HT1080 (cell line): Measurements from ENCODE around the gene SYNM. TPM values are rescaled to one million over a fixed set of nuclear protein-coding genes. Genes with fewer than 3 reads are reported as not detected.

Source experiments
- DNase-seq: peaks from one replicate; pipeline ENCODE4 v3.0.0-alpha.2; 2015; ENCODE audit warnings: low read depth
- total RNA-seq: library from RNA; depleted of rRNA; stranded (reverse); fragments of >200 nt; shearing (Covaris generic); gene quantifications from 2 replicates; pipeline ENCODE4 v1.2.3, GENCODE V29; 2014

SYNM gene
- total RNA-seq, 1 experiment from 2014 or later, result 0.82 TPM

DNA sequence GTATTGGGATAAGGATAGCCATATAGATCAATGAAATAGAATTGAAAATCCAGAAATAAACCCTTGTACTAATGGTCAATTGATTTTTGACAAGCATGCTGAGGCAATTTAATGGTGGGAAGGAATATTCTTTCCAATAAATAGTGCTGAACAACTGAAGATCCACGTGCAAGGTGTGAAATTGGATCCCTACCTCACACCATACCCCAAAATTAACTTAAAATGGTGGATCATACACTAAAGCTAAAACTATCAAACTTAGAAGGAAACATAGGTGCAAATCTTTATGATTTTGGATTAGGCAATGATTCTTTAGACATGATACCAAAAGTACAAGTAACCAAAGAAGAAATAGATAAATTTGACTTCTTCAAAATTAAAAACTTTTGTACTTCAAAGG, 22.1 kb upstream of the SYNM start:
- DNase-seq, result no peak

- DNase-seq, result no peak
Measured at GRCh38 chr15:99084965-99085364, 19.9 kb upstream of the SYNM start.

GRCh38 chr15:99085413-99086326, 19.2 kb upstream of the SYNM start:
- no peak for DNase-seq

DNA sequence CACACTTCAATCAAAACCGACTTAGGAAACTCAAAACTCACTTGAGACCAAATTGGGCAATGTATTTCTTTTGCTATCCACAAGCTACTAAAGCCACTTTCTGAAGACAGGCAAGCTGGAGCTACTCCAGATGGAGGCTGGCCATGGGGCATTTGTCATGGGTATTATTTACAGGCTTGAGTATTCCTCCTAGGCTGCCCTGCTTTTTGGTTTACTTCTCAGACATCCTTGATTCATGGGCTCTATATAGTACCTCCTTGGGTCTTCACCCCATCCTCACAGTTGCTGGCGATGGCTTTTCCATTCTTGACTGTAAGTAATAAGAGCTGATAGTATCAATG, 18.6 kb upstream of the SYNM start:
- DNase-seq, result no peak

DNA sequence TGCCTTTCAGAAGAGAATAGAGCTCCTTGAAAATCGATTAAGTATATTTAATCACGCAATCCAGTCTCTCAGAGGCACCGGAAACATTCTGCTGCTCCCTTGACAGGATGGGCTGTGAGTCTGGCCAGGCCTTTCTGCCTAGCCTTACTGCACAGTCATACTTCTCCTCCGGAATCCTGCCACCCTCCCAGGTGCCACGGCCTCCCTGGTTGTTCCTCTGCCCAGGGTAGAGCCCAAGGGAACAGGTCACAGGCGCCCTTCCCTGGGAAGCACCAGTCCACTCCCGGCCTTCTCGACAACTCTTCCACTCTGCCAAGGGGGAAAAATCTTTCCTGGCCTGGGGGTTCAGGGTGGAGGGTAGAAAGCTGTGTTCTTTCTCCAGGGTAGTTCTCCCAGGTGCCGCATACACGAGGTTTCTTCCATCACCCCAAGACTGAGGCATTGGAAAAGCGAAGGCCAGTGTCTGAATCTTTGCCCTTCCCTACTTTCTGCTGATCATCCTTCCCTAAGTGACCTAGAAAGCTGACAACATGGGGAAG, 17.4 kb upstream of the SYNM start:
- DNase-seq, result no peak

- DNase-seq, result no peak
Measured at GRCh38 chr15:99090011-99090699, 14.7 kb upstream of the SYNM start.

- no peak for DNase-seq
Measured at GRCh38 chr15:99090938-99091337, 13.9 kb upstream of the SYNM start.

DNA sequence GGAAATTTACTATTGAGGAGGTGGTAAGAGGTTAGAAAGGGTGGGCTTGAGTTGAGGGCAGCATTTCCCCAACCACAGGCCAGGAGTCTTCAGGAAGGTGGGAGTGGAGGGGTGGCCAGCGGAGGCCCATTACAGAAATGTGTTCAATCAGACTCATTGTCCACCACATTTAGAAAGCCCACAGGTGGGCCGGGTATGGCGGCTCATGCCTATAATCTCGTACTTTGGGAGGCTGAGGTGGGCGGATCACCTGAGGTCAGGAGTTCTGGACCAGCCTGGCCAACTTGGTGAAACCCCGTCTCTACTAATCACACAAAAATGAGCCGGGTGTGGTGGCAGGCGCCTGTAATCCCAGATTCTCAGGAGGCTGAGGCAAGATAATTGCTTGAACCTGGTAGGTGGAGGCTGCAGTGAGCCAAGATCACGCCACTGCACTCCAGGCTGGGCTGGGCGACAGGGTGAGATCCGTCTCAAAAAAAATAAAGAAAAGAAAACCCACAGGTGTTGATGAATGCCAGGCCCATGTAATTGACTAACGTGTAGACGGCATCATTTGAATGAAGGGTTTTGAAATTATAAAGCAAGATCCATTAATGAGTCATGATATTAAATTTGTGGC, 12.2 kb upstream of the SYNM start:
- no peak for DNase-seq

- no peak for DNase-seq
Measured at GRCh38 chr15:99095626-99096025, 9.3 kb upstream of the SYNM start.

GRCh38 chr15:99096173-99096893, 8.5 kb upstream of the SYNM start:
- DNase-seq, result no peak

GRCh38 chr15:99096894-99097426, 7.9 kb upstream of the SYNM start:
- no peak for DNase-seq

DNA sequence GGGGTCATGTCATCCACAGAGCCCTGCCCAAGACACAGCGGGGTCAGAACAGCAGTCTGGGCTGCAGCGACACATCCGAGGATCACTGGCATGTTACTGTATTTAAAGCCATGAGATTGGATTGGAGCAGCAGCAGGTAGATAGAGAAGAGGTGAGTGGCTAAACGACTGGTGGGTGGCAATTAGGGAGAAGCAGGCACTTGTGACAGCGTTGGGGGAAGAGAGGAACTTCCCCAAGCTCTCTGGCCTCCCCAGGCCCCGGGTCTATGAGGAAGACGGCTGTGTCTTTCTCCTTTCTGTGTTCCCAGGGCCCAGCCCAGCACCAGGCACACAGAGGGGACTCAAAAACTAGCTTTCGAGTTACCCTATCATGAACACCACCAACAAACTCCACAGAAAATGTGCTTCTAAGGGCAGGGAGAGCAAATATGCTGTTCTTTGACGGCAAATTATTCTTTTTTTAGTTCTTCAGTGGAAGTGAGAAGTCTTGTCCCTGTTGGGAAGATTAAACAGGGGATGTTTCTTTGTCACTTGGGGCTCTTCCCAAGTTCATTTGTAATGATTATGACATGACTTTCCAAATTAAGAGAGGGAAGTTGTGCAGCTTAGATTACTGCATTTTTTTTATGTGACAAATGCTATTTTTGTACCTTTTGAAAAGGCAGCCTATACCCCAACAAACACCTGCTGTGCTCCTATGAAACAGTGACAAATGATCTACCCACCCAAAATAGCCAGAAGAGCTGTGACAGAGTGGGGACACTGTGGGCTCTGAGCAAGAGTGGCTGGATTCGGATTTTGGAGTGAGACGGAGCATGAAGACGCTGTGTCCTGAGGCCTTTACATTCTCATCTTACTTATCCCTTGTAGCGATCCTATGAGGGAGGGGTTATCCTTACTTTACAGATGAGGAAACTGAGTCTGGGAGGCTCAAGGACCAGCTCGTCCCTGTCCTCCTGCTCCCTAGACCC, 7.2 kb upstream of the SYNM start:
- no peak for DNase-seq

- no peak for DNase-seq
Measured at GRCh38 chr15:99098426-99098825, 6.5 kb upstream of the SYNM start.

DNA sequence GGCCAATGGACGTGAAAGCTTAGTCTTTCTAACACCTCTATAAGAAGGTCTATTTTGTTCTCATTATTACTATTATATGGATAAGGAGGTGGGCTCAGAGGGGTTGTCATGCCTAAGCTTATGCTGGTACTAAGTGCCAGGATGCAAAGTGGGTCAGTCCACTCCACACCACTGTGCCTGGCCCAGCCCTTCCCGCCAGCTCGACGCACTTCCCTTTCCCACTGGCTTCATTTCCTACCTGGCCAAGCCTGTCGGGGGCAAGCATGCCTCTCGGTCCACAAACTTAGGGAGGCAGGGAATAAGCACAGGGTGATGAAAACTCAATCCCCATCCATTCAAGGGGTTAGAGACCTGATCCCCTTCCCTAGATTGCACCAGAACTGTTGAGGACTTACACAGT, 5.9 kb upstream of the SYNM start:
- no peak for DNase-seq

DNA sequence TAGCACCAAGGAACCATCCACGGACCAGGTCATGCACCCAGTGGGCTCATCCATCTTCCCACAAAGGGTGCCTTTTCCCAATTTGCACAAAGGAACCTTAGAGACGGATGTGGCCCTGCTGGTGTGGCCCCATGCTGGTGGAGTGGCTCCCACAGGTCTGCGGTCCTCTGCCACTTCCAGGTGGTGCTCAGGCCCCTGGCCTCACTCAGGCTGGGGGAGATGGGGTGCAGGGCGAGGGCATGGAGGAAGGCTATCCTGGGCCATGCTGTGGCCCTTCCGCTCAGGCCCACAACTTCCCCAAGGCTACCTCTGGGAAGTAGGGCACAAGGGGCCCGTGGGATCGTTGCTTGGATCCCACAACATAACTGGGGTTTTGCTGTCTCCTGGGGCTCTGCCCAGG, 5.2 kb upstream of the SYNM start:
- DNase-seq, result no peak

GRCh38 chr15:99100245-99101173, 4.4 kb upstream of the SYNM start:
- DNase-seq, result peak; percentile 70

DNA sequence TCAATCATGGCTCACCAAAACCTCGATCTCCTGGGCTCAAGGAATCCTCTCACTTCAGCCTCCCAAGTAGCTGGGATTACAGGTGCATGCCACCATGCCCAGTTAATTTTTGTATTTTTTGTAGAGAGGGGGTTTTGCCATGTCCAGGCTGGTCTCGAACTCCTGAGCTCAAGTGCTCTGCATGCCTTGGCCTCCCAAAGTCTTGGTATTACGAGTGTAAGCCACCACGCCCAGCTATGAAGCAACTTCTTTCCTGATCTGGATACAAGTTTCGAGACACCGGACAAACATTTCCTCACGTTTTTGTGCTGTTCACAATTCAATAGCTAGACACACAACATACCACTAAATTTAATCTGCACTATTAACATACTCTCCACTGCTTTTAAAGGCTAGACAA, 3.4 kb upstream of the SYNM start:
- no peak for DNase-seq

- no peak for DNase-seq
Measured at GRCh38 chr15:99102332-99103235, 2.3 kb upstream of the SYNM start.
